Measurements from ENCODE around the gene MUC15.

DNA sequence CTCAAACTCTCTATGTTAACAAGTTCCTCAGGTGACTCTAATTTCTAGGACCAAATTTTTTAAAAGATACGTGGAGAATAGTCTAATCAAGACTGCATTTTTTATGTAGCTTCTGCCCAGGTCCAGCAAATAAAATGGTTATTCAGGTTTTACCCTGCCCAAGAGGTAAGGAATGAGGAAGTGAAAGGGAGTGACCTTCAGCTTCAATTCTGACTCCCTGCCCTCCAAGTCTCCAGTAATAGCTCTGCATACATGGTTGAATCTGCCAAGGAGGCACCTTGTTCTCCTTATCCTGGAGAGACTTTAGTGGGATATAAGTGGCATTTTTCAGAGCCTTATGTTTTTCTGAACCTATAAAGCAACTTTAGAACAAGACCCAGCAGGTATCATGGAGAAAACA, 15.5 kb downstream of the MUC15 start:
- TF ChIP-seq POLR2A (IDR thresholded peaks at IDR 0.05): no peak
- TF ChIP-seq, protein P1, sequence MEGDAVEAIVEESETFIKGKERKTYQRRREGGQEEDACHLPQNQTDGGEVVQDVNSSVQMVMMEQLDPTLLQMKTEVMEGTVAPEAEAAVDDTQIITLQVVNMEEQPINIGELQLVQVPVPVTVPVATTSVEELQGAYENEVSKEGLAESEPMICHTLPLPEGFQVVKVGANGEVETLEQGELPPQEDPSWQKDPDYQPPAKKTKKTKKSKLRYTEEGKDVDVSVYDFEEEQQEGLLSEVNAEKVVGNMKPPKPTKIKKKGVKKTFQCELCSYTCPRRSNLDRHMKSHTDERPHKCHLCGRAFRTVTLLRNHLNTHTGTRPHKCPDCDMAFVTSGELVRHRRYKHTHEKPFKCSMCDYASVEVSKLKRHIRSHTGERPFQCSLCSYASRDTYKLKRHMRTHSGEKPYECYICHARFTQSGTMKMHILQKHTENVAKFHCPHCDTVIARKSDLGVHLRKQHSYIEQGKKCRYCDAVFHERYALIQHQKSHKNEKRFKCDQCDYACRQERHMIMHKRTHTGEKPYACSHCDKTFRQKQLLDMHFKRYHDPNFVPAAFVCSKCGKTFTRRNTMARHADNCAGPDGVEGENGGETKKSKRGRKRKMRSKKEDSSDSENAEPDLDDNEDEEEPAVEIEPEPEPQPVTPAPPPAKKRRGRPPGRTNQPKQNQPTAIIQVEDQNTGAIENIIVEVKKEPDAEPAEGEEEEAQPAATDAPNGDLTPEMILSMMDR (IDR thresholded peaks at IDR 0.05): no peak

Measured in vagina (tissue), 2 donors.